GM19395 (cell line): ENCODE measurements around the gene PABPC5.

Source experiments
- ATAC-seq: cut with Tn5 transposase; IDR thresholded peaks from one replicate; pipeline ENCODE4 v1.9.1; 2021; ENCODE audit warnings: mild to moderate bottlenecking, moderate library complexity; ENCODE audit not compliant: unreplicated experiment

Gene PABPC5

GRCh38 chrX:91434351-91435168 lies at the start of gene PABPC5:
Gene PABPC5, plus strand, starts transcription at chrX:91434839. Its CDS starts 739 bp downstream, at chrX:91435578.
- ATAC-seq: no peak

GRCh38 chrX:91389026-91389425 lies 45.6 kb upstream of the PABPC5 start:
- no peak for ATAC-seq

GRCh38 chrX:91414713-91415112 lies 19.9 kb upstream of the PABPC5 start:
- no peak for ATAC-seq

DNA sequence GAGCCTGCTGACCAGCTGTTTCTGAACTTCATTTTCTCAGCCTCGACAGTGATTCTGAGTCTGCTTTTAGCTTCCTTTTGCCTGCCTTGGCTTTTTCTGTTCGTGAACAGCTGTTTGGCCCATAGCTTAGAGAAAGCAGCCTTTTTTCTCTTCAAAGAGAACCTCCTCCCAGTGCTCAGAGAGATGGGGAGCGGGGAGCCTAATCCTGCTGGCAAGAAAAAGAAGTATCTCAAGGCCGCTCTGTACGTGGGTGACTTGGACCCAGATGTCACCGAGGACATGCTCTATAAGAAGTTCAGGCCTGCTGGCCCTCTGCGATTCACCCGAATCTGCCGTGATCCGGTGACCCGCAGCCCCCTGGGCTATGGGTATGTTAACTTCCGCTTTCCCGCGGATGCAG lies 756 bp downstream of the PABPC5 start:
- ATAC-seq: no peak
